GM15510 (cell line): ENCODE measurements around the gene SLC17A2.

Experiments used
- POLR2A ChIP-seq: IDR thresholded peaks from 3 replicates; pipeline ENCODE4 v1.6.1; 2011; ENCODE audit warnings: borderline replicate concordance; ENCODE audit not compliant: insufficient read length; ENCODE audit errors: extremely low read depth

SLC17A2 gene

GRCh38 chr6:25907475-25908014 lies 22.9 kb downstream of the SLC17A2 start:
- no peak for TF ChIP-seq POLR2A

- no peak for TF ChIP-seq POLR2A
Measured at GRCh38 chr6:25903467-25904099, 26.9 kb downstream of the SLC17A2 start.

GRCh38 chr6:25902071-25902470 lies 28.4 kb downstream of the SLC17A2 start:
- no peak for TF ChIP-seq POLR2A

- TF ChIP-seq POLR2A = no peak
Measured at GRCh38 chr6:25900843-25901242, 29.6 kb downstream of the SLC17A2 start.

GRCh38 chr6:25899580-25900408 lies 30.7 kb downstream of the SLC17A2 start:
- no peak for TF ChIP-seq POLR2A

- no peak for TF ChIP-seq POLR2A
Measured at GRCh38 chr6:25899123-25899522, 31.4 kb downstream of the SLC17A2 start.

- TF ChIP-seq POLR2A = no peak
Measured at GRCh38 chr6:25898289-25898977, 32.1 kb downstream of the SLC17A2 start.

- no peak for TF ChIP-seq POLR2A
Measured at GRCh38 chr6:25896252-25896651, 34.2 kb downstream of the SLC17A2 start.

GRCh38 chr6:25895771-25896170 lies 34.7 kb downstream of the SLC17A2 start:
- no peak for TF ChIP-seq POLR2A

- TF ChIP-seq POLR2A = no peak
Measured at GRCh38 chr6:25893778-25894177, 36.7 kb downstream of the SLC17A2 start.

GRCh38 chr6:25892877-25893276 lies 37.6 kb downstream of the SLC17A2 start:
- no peak for TF ChIP-seq POLR2A

- TF ChIP-seq POLR2A = no peak
Measured at GRCh38 chr6:25889877-25890853, 40.3 kb downstream of the SLC17A2 start.

GRCh38 chr6:25888626-25889025 lies 41.9 kb downstream of the SLC17A2 start:
- no peak for TF ChIP-seq POLR2A

- TF ChIP-seq POLR2A = no peak
Measured at GRCh38 chr6:25886066-25886465, 44.4 kb downstream of the SLC17A2 start.
